Measurements from ENCODE around the gene RASGEF1C.
"Not testable (repeated sequence)": the region's sequence is repeated elsewhere in the genome, so short reads cannot be mapped to it uniquely, and the experiment has no call there.

Gene RASGEF1C

GRCh38 chr5:180090769-180091546 lies 118.1 kb downstream of the RASGEF1C start:
- no peaks in the 10 kb centered on the region for H3K27me3 ChIP-seq (ENCODE audit: low read depth, low read length)
- H3K27ac ChIP-seq (ENCODE audit: low read length) = no peak overlapping the region
- no peaks in the 10 kb centered on the region for H3K36me3 ChIP-seq (ENCODE audit: control insufficient read depth in 1 of 2, insufficient read depth in 2 of 2, low read length in 2 of 2)
- H3K4me3 ChIP-seq (ENCODE audit: low read depth in 1 of 2, low read length in 2 of 2) = peak overlapping the region in 1 of 2 donors; percentile 57
- H3K9me3 ChIP-seq (ENCODE audit: control insufficient read depth in 1 of 2, low read length in 2 of 2) = no peaks in the 10 kb centered on the region
- no peaks in the 10 kb centered on the region for H3K4me1 ChIP-seq (ENCODE audit: control insufficient read depth in 1 of 2, insufficient read depth in 2 of 2, low read length in 2 of 2)

GRCh38 chr5:180090098-180090768 lies 118.8 kb downstream of the RASGEF1C start:
- peak overlapping the region; percentile 57 to 71 for H3K4me3 ChIP-seq (ENCODE audit: low read depth in 1 of 2, low read length in 2 of 2)
- no peaks in the 10 kb centered on the region for H3K4me1 ChIP-seq (ENCODE audit: control insufficient read depth in 1 of 2, insufficient read depth in 2 of 2, low read length in 2 of 2)
- no peaks in the 10 kb centered on the region for H3K36me3 ChIP-seq (ENCODE audit: control insufficient read depth in 1 of 2, insufficient read depth in 2 of 2, low read length in 2 of 2)
- H3K9me3 ChIP-seq (ENCODE audit: control insufficient read depth in 1 of 2, low read length in 2 of 2) = no peaks in the 10 kb centered on the region
- H3K27ac ChIP-seq (ENCODE audit: low read length) = peak overlapping the region; percentile 39
- H3K27me3 ChIP-seq (ENCODE audit: low read depth, low read length) = no peaks in the 10 kb centered on the region

GRCh38 chr5:180089628-180090027 lies 119.4 kb downstream of the RASGEF1C start:
- not testable (repeated sequence) for H3K27me3 ChIP-seq (ENCODE audit: low read depth, low read length); H3K27ac ChIP-seq (ENCODE audit: low read length); H3K9me3 ChIP-seq (ENCODE audit: control insufficient read depth in 1 of 2, low read length in 2 of 2); H3K36me3 ChIP-seq (ENCODE audit: control insufficient read depth in 1 of 2, insufficient read depth in 2 of 2, low read length in 2 of 2); H3K4me1 ChIP-seq (ENCODE audit: control insufficient read depth in 1 of 2, insufficient read depth in 2 of 2, low read length in 2 of 2)
- H3K4me3 ChIP-seq (ENCODE audit: low read depth in 1 of 2, low read length in 2 of 2) = peak overlapping the region in 1 of 2 donors; percentile 57

- Histone ChIP-seq H3K27ac (ENCODE audit: low read length) (no peak overlapping the region), H3K36me3 (ENCODE audit: control insufficient read depth in 1 of 2, insufficient read depth in 2 of 2, low read length in 2 of 2) (no peaks in the 10 kb centered on the region), H3K9me3 (ENCODE audit: control insufficient read depth in 1 of 2, low read length in 2 of 2) (no peaks in the 10 kb centered on the region), H3K4me1 (ENCODE audit: control insufficient read depth in 1 of 2, insufficient read depth in 2 of 2, low read length in 2 of 2) (no peaks in the 10 kb centered on the region), H3K4me3 (ENCODE audit: low read depth in 1 of 2, low read length in 2 of 2) (no peak overlapping the region), H3K27me3 (ENCODE audit: low read depth, low read length) (no peaks in the 10 kb centered on the region)
These were observed 120.5 kb downstream of the RASGEF1C start for GRCh38 chr5:180088561-180088960.

- H3K9me3 ChIP-seq (ENCODE audit: control insufficient read depth in 1 of 2, low read length in 2 of 2) = no peaks in the 10 kb centered on the region
- H3K27ac ChIP-seq (ENCODE audit: low read length) = no peak overlapping the region
- H3K4me1 ChIP-seq (ENCODE audit: control insufficient read depth in 1 of 2, insufficient read depth in 2 of 2, low read length in 2 of 2) = no peaks in the 10 kb centered on the region
- H3K36me3 ChIP-seq (ENCODE audit: control insufficient read depth in 1 of 2, insufficient read depth in 2 of 2, low read length in 2 of 2) = no peaks in the 10 kb centered on the region
- H3K4me3 ChIP-seq (ENCODE audit: low read depth in 1 of 2, low read length in 2 of 2) = no peak overlapping the region
- H3K27me3 ChIP-seq (ENCODE audit: low read depth, low read length) = no peaks in the 10 kb centered on the region
These were observed 122.1 kb downstream of the RASGEF1C start for GRCh38 chr5:180086816-180087399.

- no peak overlapping the region for H3K4me3 ChIP-seq (ENCODE audit: low read depth in 1 of 2, low read length in 2 of 2)
- no peak overlapping the region for H3K27ac ChIP-seq (ENCODE audit: low read length)
- H3K9me3 ChIP-seq (ENCODE audit: control insufficient read depth in 1 of 2, low read length in 2 of 2) = no peaks in the 10 kb centered on the region
- H3K27me3 ChIP-seq (ENCODE audit: low read depth, low read length) = no peaks in the 10 kb centered on the region
- no peaks in the 10 kb centered on the region for H3K36me3 ChIP-seq (ENCODE audit: control insufficient read depth in 1 of 2, insufficient read depth in 2 of 2, low read length in 2 of 2)
- no peaks in the 10 kb centered on the region for H3K4me1 ChIP-seq (ENCODE audit: control insufficient read depth in 1 of 2, insufficient read depth in 2 of 2, low read length in 2 of 2)
These were observed 123.2 kb downstream of the RASGEF1C start for GRCh38 chr5:180085837-180086236.

GRCh38 chr5:180084638-180085561 lies 124.1 kb downstream of the RASGEF1C start:
- H3K27me3 ChIP-seq (ENCODE audit: low read depth, low read length) = no peaks in the 10 kb centered on the region
- no peak overlapping the region for H3K4me3 ChIP-seq (ENCODE audit: low read depth in 1 of 2, low read length in 2 of 2)
- H3K9me3 ChIP-seq (ENCODE audit: control insufficient read depth in 1 of 2, low read length in 2 of 2) = no peaks in the 10 kb centered on the region
- H3K27ac ChIP-seq (ENCODE audit: low read length) = no peak overlapping the region
- no peaks in the 10 kb centered on the region for H3K4me1 ChIP-seq (ENCODE audit: control insufficient read depth in 1 of 2, insufficient read depth in 2 of 2, low read length in 2 of 2)
- no peaks in the 10 kb centered on the region for H3K36me3 ChIP-seq (ENCODE audit: control insufficient read depth in 1 of 2, insufficient read depth in 2 of 2, low read length in 2 of 2)

- no peaks in the 10 kb centered on the region for H3K27me3 ChIP-seq (ENCODE audit: low read depth, low read length)
- H3K9me3 ChIP-seq (ENCODE audit: control insufficient read depth in 1 of 2, low read length in 2 of 2) = no peaks in the 10 kb centered on the region
- no peaks in the 10 kb centered on the region for H3K36me3 ChIP-seq (ENCODE audit: control insufficient read depth in 1 of 2, insufficient read depth in 2 of 2, low read length in 2 of 2)
- no peaks in the 10 kb centered on the region for H3K4me1 ChIP-seq (ENCODE audit: control insufficient read depth in 1 of 2, insufficient read depth in 2 of 2, low read length in 2 of 2)
- no peak overlapping the region for H3K27ac ChIP-seq (ENCODE audit: low read length)
- no peak overlapping the region for H3K4me3 ChIP-seq (ENCODE audit: low read depth in 1 of 2, low read length in 2 of 2)
These were observed 125.4 kb downstream of the RASGEF1C start for GRCh38 chr5:180083529-180084060.

GRCh38 chr5:180082633-180083420 lies 126.2 kb downstream of the RASGEF1C start:
- Histone ChIP-seq H3K9me3 (ENCODE audit: control insufficient read depth in 1 of 2, low read length in 2 of 2) (no peaks in the 10 kb centered on the region), H3K4me3 (ENCODE audit: low read depth in 1 of 2, low read length in 2 of 2) (no peak overlapping the region), H3K27ac (ENCODE audit: low read length) (no peak overlapping the region), H3K27me3 (ENCODE audit: low read depth, low read length) (no peaks in the 10 kb centered on the region), H3K36me3 (ENCODE audit: control insufficient read depth in 1 of 2, insufficient read depth in 2 of 2, low read length in 2 of 2) (no peaks in the 10 kb centered on the region), H3K4me1 (ENCODE audit: control insufficient read depth in 1 of 2, insufficient read depth in 2 of 2, low read length in 2 of 2) (no peaks in the 10 kb centered on the region)

- Histone ChIP-seq H3K9me3 (ENCODE audit: control insufficient read depth in 1 of 2, low read length in 2 of 2) (no peaks in the 10 kb centered on the region), H3K27ac (ENCODE audit: low read length) (no peak overlapping the region), H3K36me3 (ENCODE audit: control insufficient read depth in 1 of 2, insufficient read depth in 2 of 2, low read length in 2 of 2) (no peaks in the 10 kb centered on the region), H3K27me3 (ENCODE audit: low read depth, low read length) (no peaks in the 10 kb centered on the region), H3K4me1 (ENCODE audit: control insufficient read depth in 1 of 2, insufficient read depth in 2 of 2, low read length in 2 of 2) (no peaks in the 10 kb centered on the region), H3K4me3 (ENCODE audit: low read depth in 1 of 2, low read length in 2 of 2) (no peak overlapping the region)
These were observed 127.5 kb downstream of the RASGEF1C start for GRCh38 chr5:180081481-180081880.

All from muscle layer of duodenum (tissue), 2 donors.